ENCODE data around the gene TMEM252.

TMEM252 gene

GRCh38 chr9:68493958-68494577, 46.6 kb downstream of the TMEM252 start:
- Histone ChIP-seq H3K9me3 (replicated peaks; ENCODE audit: insufficient read depth, low read length) (no peaks in the 10 kb centered on the region), H3K36me3 (replicated peaks; ENCODE audit: insufficient read depth, low read length) (no peaks in the 10 kb centered on the region), H3K79me2 (ENCODE audit: low read length) (no peaks in the 10 kb centered on the region), H2AFZ (ENCODE audit: low read length) (no peak overlapping the region), H3K9ac (ENCODE audit: low read length) (no peak overlapping the region), H3K4me3 (ENCODE audit: low read length) (no peak overlapping the region), H4K20me1 (ENCODE audit: insufficient read depth, low read length) (no peaks in the 10 kb centered on the region), H3K27ac (ENCODE audit: low read length) (no peak overlapping the region), H3K4me2 (ENCODE audit: low read depth, low read length) (no peak overlapping the region), H3K9me2 (replicated peaks; ENCODE audit: insufficient read depth, low read length) (no peaks in the 10 kb centered on the region), H3F3A (ENCODE audit: insufficient read depth, low read length) (no peaks in the 10 kb centered on the region), H3K4me1 (ENCODE audit: low read length) (no peaks in the 10 kb centered on the region), H3K27me3 (replicated peaks; ENCODE audit: insufficient read depth, low read length) (no peaks in the 10 kb centered on the region)
- no peak for DNase-seq
- no peak for TF ChIP-seq EZH2phosphoT487 (IDR thresholded peaks at IDR 0.05; ENCODE audit: low read length)
- no peak for TF ChIP-seq EZH2 (optimal IDR thresholded peaks at IDR 0.05; ENCODE audit: low read depth, low read length)
- TF ChIP-seq, protein P1, sequence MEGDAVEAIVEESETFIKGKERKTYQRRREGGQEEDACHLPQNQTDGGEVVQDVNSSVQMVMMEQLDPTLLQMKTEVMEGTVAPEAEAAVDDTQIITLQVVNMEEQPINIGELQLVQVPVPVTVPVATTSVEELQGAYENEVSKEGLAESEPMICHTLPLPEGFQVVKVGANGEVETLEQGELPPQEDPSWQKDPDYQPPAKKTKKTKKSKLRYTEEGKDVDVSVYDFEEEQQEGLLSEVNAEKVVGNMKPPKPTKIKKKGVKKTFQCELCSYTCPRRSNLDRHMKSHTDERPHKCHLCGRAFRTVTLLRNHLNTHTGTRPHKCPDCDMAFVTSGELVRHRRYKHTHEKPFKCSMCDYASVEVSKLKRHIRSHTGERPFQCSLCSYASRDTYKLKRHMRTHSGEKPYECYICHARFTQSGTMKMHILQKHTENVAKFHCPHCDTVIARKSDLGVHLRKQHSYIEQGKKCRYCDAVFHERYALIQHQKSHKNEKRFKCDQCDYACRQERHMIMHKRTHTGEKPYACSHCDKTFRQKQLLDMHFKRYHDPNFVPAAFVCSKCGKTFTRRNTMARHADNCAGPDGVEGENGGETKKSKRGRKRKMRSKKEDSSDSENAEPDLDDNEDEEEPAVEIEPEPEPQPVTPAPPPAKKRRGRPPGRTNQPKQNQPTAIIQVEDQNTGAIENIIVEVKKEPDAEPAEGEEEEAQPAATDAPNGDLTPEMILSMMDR (IDR thresholded peaks at IDR 0.05; ENCODE audit: low read length), result no peak

DNA sequence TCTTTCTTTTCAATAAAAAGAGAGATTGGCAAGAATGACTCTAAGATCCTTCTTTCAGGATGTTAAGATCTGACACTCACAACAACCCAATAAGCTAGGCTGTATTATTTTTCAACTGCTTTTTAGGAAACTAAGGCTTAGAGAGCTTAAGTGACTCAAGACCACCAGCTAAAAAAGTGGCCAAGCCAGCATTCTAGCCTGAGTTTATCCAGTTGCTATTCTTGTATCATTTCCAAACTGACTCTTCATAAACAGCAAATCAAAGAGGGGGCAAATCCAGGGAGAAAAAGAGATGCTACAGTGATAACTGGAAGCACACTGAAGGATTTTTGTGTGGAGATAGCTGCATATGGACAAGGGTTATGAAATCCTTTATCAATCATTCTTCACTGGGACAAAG, 47.1 kb downstream of the TMEM252 start:
- Histone ChIP-seq H3K27ac (ENCODE audit: low read length) (no peak overlapping the region), H3K9me3 (replicated peaks; ENCODE audit: insufficient read depth, low read length) (no peaks in the 10 kb centered on the region), H4K20me1 (ENCODE audit: insufficient read depth, low read length) (no peaks in the 10 kb centered on the region), H3K36me3 (replicated peaks; ENCODE audit: insufficient read depth, low read length) (no peaks in the 10 kb centered on the region), H3K4me1 (ENCODE audit: low read length) (no peaks in the 10 kb centered on the region), H3F3A (ENCODE audit: insufficient read depth, low read length) (no peaks in the 10 kb centered on the region), H2AFZ (ENCODE audit: low read length) (no peak overlapping the region), H3K9ac (ENCODE audit: low read length) (no peak overlapping the region), H3K27me3 (replicated peaks; ENCODE audit: insufficient read depth, low read length) (no peaks in the 10 kb centered on the region), H3K9me2 (replicated peaks; ENCODE audit: insufficient read depth, low read length) (no peaks in the 10 kb centered on the region), H3K79me2 (ENCODE audit: low read length) (no peaks in the 10 kb centered on the region), H3K4me3 (ENCODE audit: low read length) (no peak overlapping the region), H3K4me2 (ENCODE audit: low read depth, low read length) (no peak overlapping the region)
- no peak for TF ChIP-seq EZH2phosphoT487 (IDR thresholded peaks at IDR 0.05; ENCODE audit: low read length)
- TF ChIP-seq EZH2 (optimal IDR thresholded peaks at IDR 0.05; ENCODE audit: low read depth, low read length), result no peak
- TF ChIP-seq, protein P1 (IDR thresholded peaks at IDR 0.05; ENCODE audit: low read length), result no peak
- DNase-seq, result no peak

DNA sequence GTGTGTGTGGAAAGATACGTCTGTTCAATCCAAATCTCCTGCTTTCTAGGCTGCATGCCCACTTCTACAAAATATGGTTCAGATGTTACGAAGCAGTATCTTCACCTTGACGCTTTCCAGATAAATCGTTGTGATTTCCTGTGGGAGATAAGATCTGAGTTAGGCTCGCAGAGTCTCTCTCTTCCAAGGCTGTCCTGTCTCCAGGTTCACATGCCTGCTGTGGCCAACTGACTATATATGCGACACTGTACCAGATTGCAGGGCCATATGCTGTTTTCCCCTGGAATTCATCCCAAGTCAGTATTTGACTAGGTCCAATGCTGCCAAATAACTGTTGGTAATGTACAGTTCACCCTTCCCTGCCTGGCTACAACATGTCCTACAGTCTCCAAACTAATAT, 47.9 kb downstream of the TMEM252 start:
- H3F3A ChIP-seq (ENCODE audit: insufficient read depth, low read length), result no peaks in the 10 kb centered on the region
- no peak overlapping the region for H3K9ac ChIP-seq (ENCODE audit: low read length)
- H3K9me3 ChIP-seq (replicated peaks; ENCODE audit: insufficient read depth, low read length), result no peaks in the 10 kb centered on the region
- H3K27ac ChIP-seq (ENCODE audit: low read length), result no peak overlapping the region
- no peak for DNase-seq
- H3K9me2 ChIP-seq (replicated peaks; ENCODE audit: insufficient read depth, low read length), result no peaks in the 10 kb centered on the region
- H3K79me2 ChIP-seq (ENCODE audit: low read length), result no peaks in the 10 kb centered on the region
- no peak overlapping the region for H2AFZ ChIP-seq (ENCODE audit: low read length)
- no peak overlapping the region for H3K4me3 ChIP-seq (ENCODE audit: low read length)
- TF ChIP-seq EZH2phosphoT487 (IDR thresholded peaks at IDR 0.05; ENCODE audit: low read length) (no peak), EZH2 (optimal IDR thresholded peaks at IDR 0.05; ENCODE audit: low read depth, low read length) (no peak)
- TF ChIP-seq, protein P1 (IDR thresholded peaks at IDR 0.05; ENCODE audit: low read length), result no peak
- H3K4me1 ChIP-seq (ENCODE audit: low read length), result no peaks in the 10 kb centered on the region
- no peaks in the 10 kb centered on the region for H3K27me3 ChIP-seq (replicated peaks; ENCODE audit: insufficient read depth, low read length)
- no peaks in the 10 kb centered on the region for H3K36me3 ChIP-seq (replicated peaks; ENCODE audit: insufficient read depth, low read length)
- no peak overlapping the region for H3K4me2 ChIP-seq (ENCODE audit: low read depth, low read length)
- H4K20me1 ChIP-seq (ENCODE audit: insufficient read depth, low read length), result no peaks in the 10 kb centered on the region
